Smooth muscle cell (in vitro differentiated cells): ENCODE data around the gene TMEM127. TPM values are rescaled to one million over a fixed set of nuclear protein-coding genes. Genes with fewer than 3 reads are reported as not detected.

Experiments
- DNase-seq: peaks from one replicate; lab custom pipeline; 2025; ENCODE audit not compliant: unreplicated experiment; lab: John Stamatoyannopoulos, UW
- H2AFZ ChIP-seq: fragments of 200-600 bp; sonication (generic); 2 replicates; pipeline ENCODE4 v1.6.0; 2016; ENCODE audit warnings: antibody characterized with exemption, low read depth, mild to moderate bottlenecking
- H3F3A ChIP-seq: fragments of 200-600 bp; sonication (generic); 2 replicates; pipeline ENCODE4 v1.6.0; 2017; ENCODE audit warnings: antibody characterized with exemption, low read depth
- H3K27ac ChIP-seq: fragments of 200-600 bp; sonication (generic); 2 replicates; pipeline ENCODE4 v1.5.1; 2016; ENCODE audit warnings: low read depth, mild to moderate bottlenecking
- H3K27me3 ChIP-seq: fragments of 200-600 bp; sonication (generic); 2 replicates; pipeline ENCODE4 v1.6.1; 2016; ENCODE audit warnings: low read depth, mild to moderate bottlenecking
- H3K36me3 ChIP-seq: fragments of 200-600 bp; sonication (generic); 2 replicates; pipeline ENCODE4 v1.5.1; 2016; ENCODE audit warnings: low read depth
- H3K4me1 ChIP-seq: fragments of 200-600 bp; sonication (generic); 2 replicates; pipeline ENCODE4 v1.5.1; 2016; ENCODE audit warnings: low read depth
- H3K4me2 ChIP-seq: fragments of 200-600 bp; sonication (generic); 2 replicates; pipeline ENCODE4 v1.6.0; 2016; ENCODE audit warnings: mild to moderate bottlenecking
- H3K4me3 ChIP-seq: fragments of 200-600 bp; sonication (generic); 2 replicates; pipeline ENCODE4 v1.5.1; 2016; ENCODE audit warnings: mild to moderate bottlenecking
- H3K79me2 ChIP-seq: fragments of 200-600 bp; sonication (generic); 2 replicates; pipeline ENCODE4 v1.6.0; 2016; ENCODE audit warnings: low read depth, mild to moderate bottlenecking
- H3K9ac ChIP-seq: fragments of 200-600 bp; sonication (generic); 2 replicates; pipeline ENCODE4 v1.6.0; 2016; ENCODE audit warnings: low read depth
- H3K9me3 ChIP-seq: fragments of 200-600 bp; sonication (generic); replicated peaks from 2 replicates; pipeline ENCODE4 v1.5.1; 2016; ENCODE audit warnings: low read depth
- H4K20me1 ChIP-seq: fragments of 200-600 bp; sonication (generic); 2 replicates; pipeline ENCODE4 v1.6.0; 2016; ENCODE audit warnings: low read depth
- CTCF ChIP-seq: fragments of 200-600 bp; sonication (generic); IDR thresholded peaks from 2 replicates; pipeline ENCODE4 v1.5.1; 2017; ENCODE audit warnings: borderline replicate concordance, mild to moderate bottlenecking, antibody characterized with exemption; ENCODE audit not compliant: insufficient read depth, poor library complexity, severe bottlenecking
- WGBS: methylation state at CpG from one replicate; pipeline ENCODE4 v1.1.7; 2016; ENCODE audit warnings: low lambda C conversion rate; 5-methylcytosine and 5-hydroxymethylcytosine counted together
- polyA plus RNA-seq: library from polyadenylated mRNA; unstranded; fragments of >200 nt; fragmentation: Nextera tagmentation; extraction: Ambion mirVana; gene quantifications from 2 replicates; pipeline ENCODE4 v1.2.1, GENCODE V29; 2016
- total RNA-seq: library from RNA; depleted of rRNA; stranded (reverse); fragments of >200 nt; gene quantifications from 2 replicates; pipeline ENCODE4 v1.2.3, GENCODE V29; 2014

The TMEM127 gene
- total and polyA plus RNA-seq, 2 experiments from 2014 or later: 21.9 to 31.8 TPM

DNA sequence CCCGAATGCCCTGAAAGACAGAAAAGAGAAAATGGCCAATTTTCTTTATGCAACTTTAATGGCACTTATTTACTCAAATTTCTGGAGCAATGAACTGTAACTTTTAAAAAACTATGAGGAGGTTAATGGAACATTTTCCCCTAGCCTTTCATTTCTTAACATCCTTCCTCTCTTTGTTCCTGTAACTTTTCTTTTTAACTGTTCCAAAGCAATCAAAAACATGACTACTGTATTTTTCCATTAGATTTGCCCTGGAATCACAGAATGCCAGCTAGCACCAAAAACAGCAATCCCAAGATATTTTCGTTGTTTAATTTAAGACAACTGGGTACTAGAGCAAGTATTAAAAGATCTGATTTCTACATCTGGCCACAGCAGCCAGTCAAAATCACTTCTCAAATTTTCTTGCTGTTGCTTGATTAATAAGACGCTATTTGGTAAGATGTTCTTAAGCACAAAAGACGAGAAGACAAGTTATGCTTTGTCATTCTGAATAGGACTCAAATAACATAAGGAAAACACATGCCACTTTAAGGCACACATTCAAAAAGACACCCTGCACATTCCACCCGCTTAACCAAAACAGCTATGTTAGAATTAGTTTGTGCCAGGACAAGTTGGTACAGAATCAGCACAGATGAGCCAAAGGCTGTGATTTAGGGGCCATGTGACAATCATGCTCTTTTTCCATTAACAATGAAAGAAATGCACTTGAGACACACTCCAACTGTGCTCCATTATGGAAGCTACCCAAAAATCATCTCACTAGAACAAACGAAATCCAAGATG lies 60.8 kb downstream of the TMEM127 start:
- peaks cover 26% of the 10 kb centered on the region for H3K4me1 ChIP-seq
- WGBS: 89% methylated on average over 6 of the region's 6 CpGs

GRCh38 chr2:96203130-96204028 lies 62.4 kb downstream of the TMEM127 start:
- H3K27ac ChIP-seq: no peak overlapping the region
- WGBS: 90% methylated on average over 9 of the region's 9 CpGs
- no peaks in the 10 kb centered on the region for H3F3A ChIP-seq
- peaks cover 97% of the 10 kb centered on the region for H3K79me2 ChIP-seq
- no peak overlapping the region for H3K4me2 ChIP-seq
- peaks cover 20% of the 10 kb centered on the region for H3K4me1 ChIP-seq
- H3K36me3 ChIP-seq: no peaks in the 10 kb centered on the region
- no peaks in the 10 kb centered on the region for H3K9me3 ChIP-seq
- H3K9ac ChIP-seq: no peak overlapping the region
- no peak overlapping the region for H2AFZ ChIP-seq
- H3K27me3 ChIP-seq: no peaks in the 10 kb centered on the region
- DNase-seq: no peak
- TF ChIP-seq CTCF: no peak
- H4K20me1 ChIP-seq: peaks cover 94% of the 10 kb centered on the region
- no peak overlapping the region for H3K4me3 ChIP-seq

More for the DNA sequence above, 60.8 kb downstream of the TMEM127 start:
- no peaks in the 10 kb centered on the region for H3F3A ChIP-seq
- peak overlapping the region; percentile 49 for H3K4me2 ChIP-seq
- peak overlapping the region; percentile 18 for H3K4me3 ChIP-seq
- H4K20me1 ChIP-seq: peaks cover 77% of the 10 kb centered on the region
- peaks cover 91% of the 10 kb centered on the region for H3K79me2 ChIP-seq
- no peaks in the 10 kb centered on the region for H3K27me3 ChIP-seq
- H3K9me3 ChIP-seq: no peaks in the 10 kb centered on the region
- no peak overlapping the region for H2AFZ ChIP-seq
- no peaks in the 10 kb centered on the region for H3K36me3 ChIP-seq
- no peak overlapping the region for H3K9ac ChIP-seq
- no peak for DNase-seq
- TF ChIP-seq CTCF: no peak
- H3K27ac ChIP-seq: peak overlapping the region; percentile 28

GRCh38 chr2:96202152-96202854 lies 63.5 kb downstream of the TMEM127 start:
- no peak overlapping the region for H2AFZ ChIP-seq
- peaks cover 97% of the 10 kb centered on the region for H4K20me1 ChIP-seq
- H3K79me2 ChIP-seq: peaks cover 100% of the 10 kb centered on the region
- H3K27me3 ChIP-seq: no peaks in the 10 kb centered on the region
- no peak overlapping the region for H3K4me3 ChIP-seq
- H3K4me2 ChIP-seq: no peak overlapping the region
- no peaks in the 10 kb centered on the region for H3K36me3 ChIP-seq
- WGBS: 91% methylated on average over 4 of the region's 4 CpGs
- H3F3A ChIP-seq: no peaks in the 10 kb centered on the region
- TF ChIP-seq CTCF: no peak
- H3K9me3 ChIP-seq: no peaks in the 10 kb centered on the region
- H3K9ac ChIP-seq: no peak overlapping the region
- H3K27ac ChIP-seq: no peak overlapping the region
- DNase-seq: no peak
- peaks cover 18% of the 10 kb centered on the region for H3K4me1 ChIP-seq
